A673 (cell line): Measurements from ENCODE around the gene OXCT2. TPM values are rescaled to one million over a fixed set of nuclear protein-coding genes. Genes with fewer than 3 reads are reported as not detected.
"Not testable (repeated sequence)": the region's sequence is repeated elsewhere in the genome, so short reads cannot be mapped to it uniquely, and the experiment has no call there.

ENCODE experiments used
- BruUV-seq: library from RNA; stranded (reverse); fragments of 400-500 nt; replicated peaks from 2 replicates; lab custom pipeline; 2021; lab: Mats Ljungman, UMichigan
- CTCF ChIA-PET: fragments of 300-600 bp; sonication (Branson Sonifier 250); formaldehyde crosslinking; loops from one replicate; lab custom pipeline; 2022; ENCODE audit warnings: antibody characterized with exemption; lab: Charles Lee
- POLR2A ChIA-PET: fragments of 300-600 bp; sonication (Branson Sonifier 250); formaldehyde crosslinking; loops from one replicate; lab custom pipeline; 2022; ENCODE audit warnings: antibody characterized with exemption; ENCODE audit not compliant: low non-redundant PET; lab: Charles Lee
- DNase-seq: peaks from one replicate; pipeline ENCODE4 v3.0.0-alpha.2; 2015; ENCODE audit warnings: low spot score
- H3K27ac ChIP-seq: fragments of 200-600 bp; sonication (generic); 2 replicates; pipeline ENCODE4 v1.5.1; 2016; ENCODE audit warnings: mixed run types, low read depth, mild to moderate bottlenecking, mixed read lengths, antibody characterized with exemption, low read length; ENCODE audit not compliant: poor library complexity, severe bottlenecking
- H3K27me3 ChIP-seq: fragments of 200-600 bp; sonication (generic); replicated peaks from 2 replicates; pipeline ENCODE4 v1.6.1; 2017; ENCODE audit warnings: mixed run types, low read depth, mild to moderate bottlenecking, mixed read lengths, antibody characterized with exemption, low read length; ENCODE audit not compliant: insufficient read depth, poor library complexity
- H3K36me3 ChIP-seq: fragments of 200-600 bp; sonication (generic); 2 replicates; pipeline ENCODE4 v1.6.1; 2016; ENCODE audit warnings: mixed run types, mild to moderate bottlenecking, mixed read lengths, antibody characterized with exemption, low read length; ENCODE audit not compliant: insufficient read depth, poor library complexity, severe bottlenecking
- H3K4me1 ChIP-seq: fragments of 200-600 bp; sonication (generic); 2 replicates; pipeline ENCODE4 v1.6.1; 2017; ENCODE audit warnings: mixed run types, mild to moderate bottlenecking, mixed read lengths, antibody characterized with exemption, low read length; ENCODE audit not compliant: insufficient read depth, poor library complexity, severe bottlenecking
- H3K4me3 ChIP-seq: fragments of 200-600 bp; sonication (generic); 2 replicates; pipeline ENCODE4 v1.5.1; 2016; ENCODE audit warnings: low read depth, mixed run types, mild to moderate bottlenecking, mixed read lengths, low read length; ENCODE audit not compliant: poor library complexity, severe bottlenecking
- H3K9me3 ChIP-seq: fragments of 200-600 bp; sonication (generic); 2 replicates; pipeline ENCODE4 v1.6.1; 2016; ENCODE audit warnings: mixed run types, low read depth, mild to moderate bottlenecking, mixed read lengths, antibody characterized with exemption, low read length; ENCODE audit not compliant: poor library complexity, severe bottlenecking
- EZH2 ChIP-seq: fragments of 200-600 bp; sonication (generic); IDR thresholded peaks from 2 replicates; pipeline ENCODE4 v1.6.1; 2017; ENCODE audit warnings: borderline replicate concordance, low read depth, mild to moderate bottlenecking, mixed read lengths, antibody characterized with exemption, low read length; ENCODE audit not compliant: poor library complexity, severe bottlenecking
- intact Hi-C: fragments of 100-400 bp; cut with micrococcal nuclease; formaldehyde crosslinking; loops from one replicate; pipeline ENCODE4 v1.10.0; 2022; ENCODE audit not compliant: unreplicated experiment
- total RNA-seq: library from RNA; stranded (reverse); gene quantifications from 2 replicates; pipeline ENCODE4 v1.2.3, GENCODE V29; 2021
- TF ChIP-seq, protein P1 (sequence below): fragments of 300-800, 200-600 bp; sonication (generic); conservative IDR thresholded peaks from 2 replicates; pipeline ENCODE4 v1.5.1; 2017; ENCODE audit warnings: low read depth, mild to moderate bottlenecking, antibody characterized with exemption, low read length, moderate library complexity, mixed read lengths

Gene OXCT2
- total RNA-seq, 1 experiment from 2014 or later, result not detected

GRCh38 chr1:39799770-39800470, 28.8 kb upstream of the OXCT2 start:
- POLR2A ChIA-PET, result interaction anchor here (0.6 kb wide), 1 partner anchor 90 kb away, joined by 3 read pairs; no protein-coding TSS in a partner anchor
- peak; percentile 53 for DNase-seq
- Histone ChIP-seq H3K27me3 (no peaks in the 10 kb centered on the region), H3K4me1 (no peaks in the 10 kb centered on the region), H3K4me3 (no peak overlapping the region), H3K9me3 (no peaks in the 10 kb centered on the region), H3K27ac (no peak overlapping the region), H3K36me3 (no peaks in the 10 kb centered on the region)
- no peak for TF ChIP-seq EZH2
- TF ChIP-seq, protein P1, sequence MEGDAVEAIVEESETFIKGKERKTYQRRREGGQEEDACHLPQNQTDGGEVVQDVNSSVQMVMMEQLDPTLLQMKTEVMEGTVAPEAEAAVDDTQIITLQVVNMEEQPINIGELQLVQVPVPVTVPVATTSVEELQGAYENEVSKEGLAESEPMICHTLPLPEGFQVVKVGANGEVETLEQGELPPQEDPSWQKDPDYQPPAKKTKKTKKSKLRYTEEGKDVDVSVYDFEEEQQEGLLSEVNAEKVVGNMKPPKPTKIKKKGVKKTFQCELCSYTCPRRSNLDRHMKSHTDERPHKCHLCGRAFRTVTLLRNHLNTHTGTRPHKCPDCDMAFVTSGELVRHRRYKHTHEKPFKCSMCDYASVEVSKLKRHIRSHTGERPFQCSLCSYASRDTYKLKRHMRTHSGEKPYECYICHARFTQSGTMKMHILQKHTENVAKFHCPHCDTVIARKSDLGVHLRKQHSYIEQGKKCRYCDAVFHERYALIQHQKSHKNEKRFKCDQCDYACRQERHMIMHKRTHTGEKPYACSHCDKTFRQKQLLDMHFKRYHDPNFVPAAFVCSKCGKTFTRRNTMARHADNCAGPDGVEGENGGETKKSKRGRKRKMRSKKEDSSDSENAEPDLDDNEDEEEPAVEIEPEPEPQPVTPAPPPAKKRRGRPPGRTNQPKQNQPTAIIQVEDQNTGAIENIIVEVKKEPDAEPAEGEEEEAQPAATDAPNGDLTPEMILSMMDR, result peak; percentile 80
- CTCF ChIA-PET, result interaction anchor here (1.0 kb wide), 2 partner anchors 98 to 194 kb away, joined by 3 to 4 read pairs; no protein-coding TSS in a partner anchor
- no TSS peak for BruUV-seq
- intact Hi-C loops, result loop anchor here (10.0 kb wide), 1 partner anchor 195 kb away; no protein-coding TSS in a partner anchor

- POLR2A ChIA-PET, H3K27me3 ChIP-seq, H3K27ac ChIP-seq, BruUV-seq, H3K4me1 ChIP-seq, H3K36me3 ChIP-seq, H3K4me3 ChIP-seq, H3K9me3 ChIP-seq: not testable (repeated sequence)
- intact Hi-C loops, result loop anchor here (10.0 kb wide), 1 partner anchor 194 kb away; no protein-coding TSS in a partner anchor
- CTCF ChIA-PET, result interaction anchor here (0.7 to 1.0 kb wide), 3 partner anchors 97 to 193 kb away, joined by 3 to 4 read pairs (median 3); no protein-coding TSS in a partner anchor
- peak; percentile 73 for DNase-seq
Observed at GRCh38 chr1:39798859-39799769, 28.0 kb upstream of the OXCT2 start.

GRCh38 chr1:39795651-39796050, 24.5 kb upstream of the OXCT2 start:
- no peak overlapping the region for H3K4me3 ChIP-seq
- POLR2A ChIA-PET, result no interaction called here
- TF ChIP-seq EZH2, result no peak
- TF ChIP-seq, protein P1, result no peak
- no peaks in the 10 kb centered on the region for H3K36me3 ChIP-seq
- H3K9me3 ChIP-seq, result no peaks in the 10 kb centered on the region
- intact Hi-C loops, result loop anchor here (10.0 kb wide), 1 partner anchor 191 kb away; no protein-coding TSS in a partner anchor
- no peak overlapping the region for H3K27ac ChIP-seq
- H3K27me3 ChIP-seq, result peaks cover 5% of the 10 kb centered on the region
- BruUV-seq, result no TSS peak
- no peaks in the 10 kb centered on the region for H3K4me1 ChIP-seq
- no peak for DNase-seq
- CTCF ChIA-PET, result no interaction called here
